Stomach (tissue), 9 donors: ENCODE results near the gene VAV2. TPM values are rescaled to one million over a fixed set of nuclear protein-coding genes. Genes with fewer than 3 reads are reported as not detected.

Experiments used
- DNase-seq, 2 donors: peaks; one replicate each; pipeline versions ENCODE4 v3.0.0 to v3.0.0-alpha.2; 2013 to 2019
- H3K27ac ChIP-seq, 5 donors: fragments of 200-600 bp in 4 of 5; sonication (generic) in 4 of 5; one replicate each; pipeline ENCODE4 v1.5.1; 2013 to 2019; ENCODE audit warnings: mild to moderate bottlenecking in 1 of 5, moderate library complexity in 1 of 5
- H3K27me3 ChIP-seq, 3 donors: fragments of 200-600 bp; sonication (generic); one replicate each; pipeline ENCODE4 v1.5.1; 2017 to 2019; ENCODE audit warnings: mixed run types in 1 of 3
- H3K36me3 ChIP-seq, 4 donors: fragments of 200-600 bp; sonication (generic); 1 replicate in 3 of 4; 2 replicates in 1 of 4; pipeline ENCODE4 v1.5.1; 2016 to 2019
- H3K4me1 ChIP-seq, 4 donors: fragments of 200-600 bp; sonication (generic); one replicate each; pipeline ENCODE4 v1.5.1; 2016 to 2019
- H3K4me3 ChIP-seq, 4 donors: fragments of 200-600 bp; sonication (generic) in 3 of 4; one replicate each; pipeline ENCODE4 v1.5.1; 2016 to 2019; ENCODE audit warnings: mild to moderate bottlenecking in 1 of 4
- H3K9me3 ChIP-seq, 4 donors: fragments of 200-600 bp; sonication (generic); one replicate each; pipeline ENCODE4 v1.5.1; 2016 to 2019
- EP300 ChIP-seq: sonication (generic); formaldehyde crosslinking; IDR thresholded peaks from one replicate; pipeline ENCODE4 v1.6.1; 2017; ENCODE audit warnings: antibody characterized with exemption
- POLR2A ChIP-seq, 4 donors: fragments of 450-650 bp; IDR thresholded peaks; one replicate each; pipeline ENCODE4 v1.6.1; 2016; ENCODE audit warnings: antibody characterized with exemption in 4 of 4, control low read depth in 2 of 4, mild to moderate bottlenecking in 1 of 4, moderate library complexity in 1 of 4
- POLR2AphosphoS5 ChIP-seq, 3 donors: sonication (generic); formaldehyde crosslinking; IDR thresholded peaks; one replicate each; pipeline ENCODE4 v1.6.1; 2016; ENCODE audit warnings: antibody characterized with exemption in 3 of 3
- WGBS, 5 donors: extraction: QIAGEN DNeasy Blood & Tissue Kit in 3 of 5; methylation state at CpG; one replicate each; pipeline versions ENCODE4 v1.1.5 to v1.1.7; 2013 to 2018; 5-methylcytosine and 5-hydroxymethylcytosine counted together
- intact Hi-C: fragments of 100-400 bp; cut with DNase I; formaldehyde crosslinking; loops from one replicate; pipeline ENCODE4 v1.15.1; 2023; ENCODE audit warnings: low total_unique reads
- polyA plus RNA-seq, 3 donors: library from polyadenylated mRNA; stranded (reverse); fragments of 200-250 nt; gene quantifications; one replicate each; pipeline ENCODE4 v1.2.3, GENCODE V29; 2013
- total RNA-seq, 5 donors: library from RNA; depleted of rRNA; stranded (reverse); fragments of >200 nt; gene quantifications; one replicate each; pipeline versions ENCODE4 v1.1.0 to v1.2.3, GENCODE V29; 2014 to 2016
- TF ChIP-seq, protein P1 (sequence below), 7 experiments: fragments of 450-650 bp in 4 of 7; fragments of 200-600 bp in 3 of 7; sonication (generic) in 3 of 7; IDR thresholded peaks; one replicate each; pipeline ENCODE4 v1.5.1; 2016 to 2019; ENCODE audit warnings: antibody characterized with exemption in 7 of 7, control low read depth in 2 of 7, mild to moderate bottlenecking in 1 of 7
- donor health status: healthy with polysubstance abuse.
- donor health status: Bipolar disorder and iron deficiency.
- donor health status: healthy.

VAV2 gene
- total and polyA plus RNA-seq, 8 donors: 4.1 to 14.2 (median 7.0) TPM

DNA sequence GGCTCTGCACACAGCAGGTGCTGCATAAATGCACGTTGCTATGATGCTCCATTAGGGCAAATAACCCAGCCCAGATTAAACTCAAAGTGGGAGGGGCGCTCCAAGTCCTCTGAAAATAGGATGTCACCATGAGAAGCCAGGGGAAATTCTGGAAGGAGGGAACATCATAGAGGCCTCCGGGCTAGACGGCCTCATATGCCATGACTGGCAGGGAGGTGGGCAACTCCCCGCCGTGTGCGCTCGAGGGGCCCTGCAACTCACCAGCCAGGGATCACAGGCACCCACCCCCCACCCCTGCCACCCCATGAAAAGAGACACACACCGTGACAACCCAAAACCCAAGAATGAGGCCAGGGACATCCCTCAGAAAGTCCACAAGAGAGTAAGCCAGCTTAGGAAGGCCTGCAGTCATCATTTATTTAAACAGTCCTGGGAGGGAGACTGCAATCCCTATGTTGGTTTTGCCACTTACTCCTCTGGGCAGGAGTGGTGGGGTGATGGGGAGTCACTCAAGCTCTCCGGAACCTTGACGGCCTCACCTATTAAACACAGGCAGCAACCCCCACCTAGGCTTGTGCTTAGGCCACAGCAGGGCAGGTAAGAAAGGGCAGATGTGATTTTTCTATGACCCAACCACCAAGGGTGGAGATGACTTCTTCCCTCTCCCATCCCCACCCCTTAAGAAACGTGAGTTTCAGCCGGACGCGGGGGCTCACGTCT, 4.0 kb downstream of the VAV2 start:
- intact Hi-C loops: no loop called here
- no peak for DNase-seq
- H3K27ac ChIP-seq: no peak overlapping the region
- TF ChIP-seq EP300: no peak
- peaks cover 17 to 26% (median 25%) of the 10 kb centered on the region in 4 donors for H3K4me1 ChIP-seq
- no peak overlapping the region for H3K4me3 ChIP-seq
- peaks cover 0 to 26% (median 0%) of the 10 kb centered on the region in 3 donors for H3K27me3 ChIP-seq
- 80 to 85% (median 83%) methylated on average over 7 to 16 of the region's 16 CpGs for WGBS, 5 donors
- no peaks in the 10 kb centered on the region for H3K36me3 ChIP-seq
- H3K9me3 ChIP-seq: no peaks in the 10 kb centered on the region

DNA sequence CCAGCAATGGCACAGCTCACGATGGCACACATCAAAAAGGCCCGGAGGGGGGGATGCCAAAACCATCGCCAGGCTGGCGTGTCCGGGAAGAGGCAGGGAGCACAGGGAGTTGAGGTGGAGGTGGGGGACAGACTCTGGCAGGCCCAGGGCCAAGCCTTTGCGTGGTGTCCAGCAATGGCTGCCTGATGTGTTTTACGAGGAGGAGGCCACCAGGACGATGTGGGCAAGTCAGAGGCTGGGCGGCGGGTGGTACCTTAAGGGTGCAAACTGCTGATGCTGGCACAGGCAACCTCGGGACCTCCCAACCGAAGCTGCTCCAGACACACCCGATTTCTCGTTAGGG, 4.7 kb downstream of the VAV2 start:
- no peak overlapping the region for H3K4me3 ChIP-seq
- H3K27ac ChIP-seq: no peak overlapping the region
- no peak for DNase-seq
- no peaks in the 10 kb centered on the region for H3K36me3 ChIP-seq
- TF ChIP-seq POLR2A (IDR thresholded peaks at IDR 0.05): no peak
- TF ChIP-seq, protein P1, sequence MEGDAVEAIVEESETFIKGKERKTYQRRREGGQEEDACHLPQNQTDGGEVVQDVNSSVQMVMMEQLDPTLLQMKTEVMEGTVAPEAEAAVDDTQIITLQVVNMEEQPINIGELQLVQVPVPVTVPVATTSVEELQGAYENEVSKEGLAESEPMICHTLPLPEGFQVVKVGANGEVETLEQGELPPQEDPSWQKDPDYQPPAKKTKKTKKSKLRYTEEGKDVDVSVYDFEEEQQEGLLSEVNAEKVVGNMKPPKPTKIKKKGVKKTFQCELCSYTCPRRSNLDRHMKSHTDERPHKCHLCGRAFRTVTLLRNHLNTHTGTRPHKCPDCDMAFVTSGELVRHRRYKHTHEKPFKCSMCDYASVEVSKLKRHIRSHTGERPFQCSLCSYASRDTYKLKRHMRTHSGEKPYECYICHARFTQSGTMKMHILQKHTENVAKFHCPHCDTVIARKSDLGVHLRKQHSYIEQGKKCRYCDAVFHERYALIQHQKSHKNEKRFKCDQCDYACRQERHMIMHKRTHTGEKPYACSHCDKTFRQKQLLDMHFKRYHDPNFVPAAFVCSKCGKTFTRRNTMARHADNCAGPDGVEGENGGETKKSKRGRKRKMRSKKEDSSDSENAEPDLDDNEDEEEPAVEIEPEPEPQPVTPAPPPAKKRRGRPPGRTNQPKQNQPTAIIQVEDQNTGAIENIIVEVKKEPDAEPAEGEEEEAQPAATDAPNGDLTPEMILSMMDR (IDR thresholded peaks at IDR 0.05): no peak
- no peak for TF ChIP-seq POLR2AphosphoS5 (IDR thresholded peaks at IDR 0.05)
- no peak for TF ChIP-seq EP300
- intact Hi-C loops: no loop called here
- no peaks in the 10 kb centered on the region for H3K9me3 ChIP-seq
- 85 to 95% (median 92%) methylated on average over 14 of the region's 14 CpGs for WGBS, 5 donors
- peaks cover 0 to 21% (median 0%) of the 10 kb centered on the region in 3 donors for H3K27me3 ChIP-seq
- peaks cover 17 to 24% (median 22%) of the 10 kb centered on the region in 4 donors for H3K4me1 ChIP-seq

DNA sequence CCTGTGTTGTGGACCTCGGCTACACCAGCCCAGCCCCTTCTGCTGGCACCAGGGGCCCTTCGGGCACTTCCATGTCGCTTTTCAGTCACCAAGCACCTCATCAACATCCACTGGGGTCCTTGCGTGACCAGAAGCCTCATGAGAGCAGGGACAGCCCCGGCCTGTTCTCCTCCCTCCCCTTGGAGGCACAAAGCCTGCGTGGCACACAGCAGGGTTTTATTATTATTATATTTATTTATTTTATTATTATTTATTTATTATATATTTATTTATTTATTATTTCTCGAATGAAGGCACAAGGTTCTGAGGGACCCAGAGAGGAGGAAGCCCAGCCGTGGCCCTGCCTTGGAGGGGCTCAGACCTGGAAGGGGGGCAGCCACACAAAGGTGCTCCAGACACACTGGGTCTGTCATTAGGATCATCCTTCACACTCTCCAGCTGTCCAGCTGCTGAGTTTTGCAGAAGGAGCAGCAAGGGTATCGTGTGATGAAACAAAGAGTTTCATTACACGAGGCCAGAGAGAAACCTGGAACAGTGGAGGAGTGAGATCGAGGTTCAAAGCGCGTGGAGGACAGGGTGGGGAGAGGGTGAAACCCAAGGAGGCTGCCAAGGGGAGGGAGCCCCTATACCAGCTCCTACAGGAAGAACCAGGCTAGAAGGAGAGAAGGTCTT, 5.2 kb downstream of the VAV2 start:
- intact Hi-C loops: no loop called here
- H3K27ac ChIP-seq: no peak overlapping the region
- WGBS, 5 donors: 85 to 91% (median 87%) methylated on average over 13 of the region's 13 CpGs
- no peaks in the 10 kb centered on the region for H3K9me3 ChIP-seq
- peaks cover 17 to 24% (median 22%) of the 10 kb centered on the region in 4 donors for H3K4me1 ChIP-seq
- TF ChIP-seq POLR2A (IDR thresholded peaks at IDR 0.05): no peak
- no peak for TF ChIP-seq EP300
- TF ChIP-seq, protein P1 (IDR thresholded peaks at IDR 0.05): no peak
- TF ChIP-seq POLR2AphosphoS5 (IDR thresholded peaks at IDR 0.05): no peak
- H3K27me3 ChIP-seq: peaks cover 0 to 16% (median 0%) of the 10 kb centered on the region in 3 donors
- no peak overlapping the region for H3K4me3 ChIP-seq
- DNase-seq: no peak
- H3K36me3 ChIP-seq: no peaks in the 10 kb centered on the region

DNA sequence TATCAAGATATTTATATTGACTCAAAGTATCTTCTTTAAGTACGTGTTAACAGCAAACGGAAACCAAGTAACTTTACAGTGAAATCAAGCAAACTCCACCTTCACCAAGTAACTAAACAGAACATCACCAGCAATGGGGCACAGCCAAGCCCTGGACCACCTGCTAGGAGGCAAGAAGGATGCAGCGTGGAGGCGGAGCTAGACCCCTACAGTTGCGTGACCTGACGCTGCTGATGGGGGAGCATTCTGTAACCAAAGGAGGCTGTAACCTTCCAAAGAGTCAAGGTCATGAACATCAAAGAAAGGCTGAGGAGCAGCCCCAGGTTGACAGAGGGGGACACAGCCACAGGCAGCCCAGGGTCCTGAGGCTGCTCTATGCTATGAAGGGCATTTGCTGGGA, 6.1 kb downstream of the VAV2 start:
- TF ChIP-seq, protein P1 (IDR thresholded peaks at IDR 0.05): no peak
- TF ChIP-seq POLR2A (IDR thresholded peaks at IDR 0.05) (no peak), POLR2AphosphoS5 (IDR thresholded peaks at IDR 0.05) (no peak), EP300 (no peak)
- WGBS, 5 donors: 59 to 87% (median 74%) methylated on average over 6 of the region's 6 CpGs
- H3K27ac ChIP-seq: no peak overlapping the region

More for the DNA sequence above, 6.1 kb downstream of the VAV2 start:
- H3K27me3 ChIP-seq: peaks cover 0 to 9% (median 0%) of the 10 kb centered on the region in 3 donors
- H3K36me3 ChIP-seq: no peaks in the 10 kb centered on the region
- no peak for DNase-seq
- no peak overlapping the region for H3K4me3 ChIP-seq
- intact Hi-C loops: no loop called here
- H3K9me3 ChIP-seq: no peaks in the 10 kb centered on the region
- H3K4me1 ChIP-seq: peaks cover 10 to 26% (median 15%) of the 10 kb centered on the region in 4 donors
